ENCODE results near the gene SPEF1.

GRCh38 chr20:3797592-3798372 lies 16.5 kb upstream of the SPEF1 start:
- TF ChIP-seq CTCF (IDR thresholded peaks at IDR 0.05) (no peak), POLR2A (IDR thresholded peaks at IDR 0.05) (no peak)
